GM18858 (cell line): ENCODE measurements around the gene NTF4.
A peak's percentile ranks its signal among the peaks of the same experiment; 100 is the strongest.

Experiments
- ATAC-seq: cut with Tn5 transposase; IDR thresholded peaks from one replicate; pipeline ENCODE4 v1.9.1; 2021; ENCODE audit not compliant: unreplicated experiment

Gene NTF4

GRCh38 chr19:49064768-49065611 lies at the start of gene NTF4:
TSS of gene NTF4 (minus strand) at chr19:49064818. CDS start at chr19:49061997, 2,821 bp downstream.
- ATAC-seq: no peak

- peak; percentile 31 for ATAC-seq
Measured at GRCh38 chr19:49113762-49114629, 49.4 kb upstream of the NTF4 start, which contains the start of gene LIN7B. TSS of gene LIN7B (plus strand) at chr19:49114370. CDS start at chr19:49114405, 35 bp downstream.

DNA sequence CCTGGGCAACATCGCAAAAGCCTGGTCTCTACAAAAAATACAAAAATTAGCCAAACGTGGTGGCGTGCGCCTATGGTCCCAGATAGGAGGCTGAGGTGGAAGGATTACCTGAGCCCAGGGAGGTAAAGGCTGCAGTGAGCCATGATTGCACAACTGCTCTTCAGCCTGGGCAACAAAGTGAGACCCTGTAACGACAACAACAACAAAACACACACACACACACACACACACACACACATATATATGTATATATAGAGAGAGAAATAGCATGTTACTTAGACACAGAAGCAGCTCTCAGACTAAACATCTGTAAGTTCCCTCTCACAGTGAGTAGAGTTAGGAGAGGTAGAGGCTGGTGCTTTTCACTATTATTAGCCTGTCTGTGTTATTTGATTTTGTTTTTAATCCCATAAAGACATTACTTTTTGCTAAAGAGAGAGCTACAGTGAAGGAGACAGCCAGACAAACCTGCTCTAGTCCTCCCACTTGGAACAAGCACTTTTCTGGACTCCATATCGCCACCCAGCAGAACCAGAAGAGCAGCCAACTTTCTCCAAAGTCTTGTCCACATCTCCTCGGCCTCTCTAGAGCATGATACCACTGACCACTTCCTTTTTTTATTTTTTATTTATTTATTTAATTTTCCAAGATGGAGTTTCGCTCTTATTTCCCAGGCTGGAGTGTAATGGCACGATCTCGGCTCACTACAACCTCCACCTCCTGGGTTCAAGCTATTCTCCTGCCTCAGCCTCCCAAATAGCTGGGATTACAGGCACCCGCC lies 46.8 kb upstream of the NTF4 start:
- no peak for ATAC-seq

DNA sequence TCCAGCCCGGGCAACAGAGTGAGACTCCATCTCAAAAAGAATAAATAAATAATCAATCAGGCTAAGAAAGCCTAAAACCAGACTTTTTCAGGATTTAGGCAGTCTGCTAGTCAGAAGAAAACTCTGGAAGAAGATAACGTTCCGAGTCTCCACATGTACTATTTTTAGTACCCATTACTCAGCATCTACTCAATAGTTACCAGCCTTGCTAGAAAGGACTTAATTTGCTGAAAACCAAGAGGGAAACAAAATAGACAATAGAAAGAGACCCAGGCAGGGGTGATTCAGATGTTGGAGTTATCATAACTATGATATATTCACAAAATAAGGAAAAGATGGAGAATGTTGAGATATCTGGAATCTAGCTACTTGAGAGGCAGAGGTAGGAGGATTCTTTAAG lies 45.9 kb upstream of the NTF4 start:
- no peak for ATAC-seq

DNA sequence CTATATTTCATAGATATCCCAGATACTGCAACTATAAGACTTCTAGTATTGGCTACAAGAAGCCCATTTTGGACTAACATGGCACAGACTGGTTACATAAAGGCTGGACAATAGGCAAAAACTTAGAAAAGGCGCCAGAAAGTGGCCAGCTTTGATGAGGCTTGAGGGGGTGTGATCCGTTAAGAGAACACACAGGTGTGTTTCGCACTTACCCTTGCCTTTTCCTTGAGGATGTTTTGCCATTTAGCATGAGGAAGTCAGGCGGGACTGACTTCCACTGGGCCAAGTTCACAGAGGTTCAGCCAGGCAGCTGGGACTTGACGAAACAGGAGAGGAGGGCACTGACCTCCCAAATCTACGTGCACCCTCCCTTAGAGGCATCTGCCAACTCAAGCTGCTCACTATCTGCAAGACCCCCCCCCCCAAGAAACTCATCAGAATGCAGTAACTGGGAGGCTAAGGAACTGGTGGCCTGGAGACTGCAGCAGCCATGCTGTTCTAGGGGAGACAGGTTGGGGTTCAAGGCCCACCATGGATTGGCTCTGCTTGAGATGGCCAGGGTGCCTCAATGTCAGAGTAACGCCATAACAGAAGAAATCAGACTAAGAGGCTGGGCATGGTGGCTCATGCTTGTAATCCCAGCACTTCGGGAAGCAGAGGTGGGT lies 45.1 kb upstream of the NTF4 start:
- ATAC-seq: no peak

- ATAC-seq: no peak
Measured at GRCh38 chr19:49109051-49109450, 44.4 kb upstream of the NTF4 start.

DNA sequence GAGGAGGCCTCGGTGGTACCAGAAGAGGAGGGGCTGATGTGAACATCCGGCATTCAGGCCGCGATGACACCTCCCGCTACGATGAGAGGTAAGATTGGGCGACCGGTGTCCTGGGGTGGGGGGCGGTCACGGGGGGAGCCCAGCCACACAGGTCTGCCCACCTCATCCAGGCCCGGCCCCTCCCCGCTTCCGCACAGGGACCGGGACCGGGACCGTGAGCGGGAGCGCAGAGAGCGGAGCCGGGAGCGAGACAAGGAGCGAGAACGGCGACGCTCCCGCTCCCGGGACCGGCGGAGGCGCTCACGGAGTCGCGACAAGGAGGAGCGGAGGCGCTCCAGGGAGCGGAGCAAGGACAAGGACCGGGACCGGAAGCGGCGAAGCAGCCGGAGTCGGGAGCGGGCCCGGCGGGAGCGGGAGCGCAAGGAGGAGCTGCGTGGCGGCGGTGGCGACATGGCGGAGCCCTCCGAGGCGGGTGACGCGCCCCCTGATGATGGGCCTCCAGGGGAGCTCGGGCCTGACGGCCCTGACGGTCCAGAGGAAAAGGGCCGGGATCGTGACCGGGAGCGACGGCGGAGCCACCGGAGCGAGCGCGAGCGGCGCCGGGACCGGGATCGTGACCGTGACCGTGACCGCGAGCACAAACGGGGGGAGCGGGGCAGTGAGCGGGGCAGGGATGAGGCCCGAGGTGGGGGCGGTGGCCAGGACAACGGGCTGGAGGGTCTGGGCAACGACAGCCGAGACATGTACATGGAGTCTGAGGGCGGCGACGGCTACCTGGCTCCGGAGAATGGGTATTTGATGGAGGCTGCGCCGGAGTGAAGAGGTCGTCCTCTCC lies 43.2 kb upstream of the NTF4 start:
- no peak for ATAC-seq

DNA sequence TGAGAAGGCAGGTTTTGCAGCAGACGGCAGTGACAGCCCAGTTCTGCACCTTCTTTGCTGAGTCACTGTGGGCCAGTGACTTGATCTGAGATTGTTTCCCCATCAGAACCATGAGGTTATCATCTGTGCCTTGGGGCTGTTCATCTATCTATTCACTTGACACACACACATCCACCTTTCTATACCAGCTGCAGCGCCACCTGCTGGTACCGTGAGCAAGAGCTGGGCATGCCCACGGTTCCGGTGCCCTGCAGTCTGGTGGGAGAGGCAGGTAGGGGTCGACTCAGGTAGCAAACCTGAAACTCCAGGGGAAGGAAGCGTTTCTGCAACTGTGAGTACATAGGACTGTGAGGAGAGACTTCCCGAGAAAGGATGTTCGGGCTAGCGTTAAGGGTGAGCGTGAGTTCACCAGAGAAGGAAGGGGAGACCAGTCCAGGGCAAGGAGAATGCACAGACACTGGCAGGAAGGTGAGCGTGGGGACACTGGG lies 42.1 kb upstream of the NTF4 start:
- no peak for ATAC-seq

DNA sequence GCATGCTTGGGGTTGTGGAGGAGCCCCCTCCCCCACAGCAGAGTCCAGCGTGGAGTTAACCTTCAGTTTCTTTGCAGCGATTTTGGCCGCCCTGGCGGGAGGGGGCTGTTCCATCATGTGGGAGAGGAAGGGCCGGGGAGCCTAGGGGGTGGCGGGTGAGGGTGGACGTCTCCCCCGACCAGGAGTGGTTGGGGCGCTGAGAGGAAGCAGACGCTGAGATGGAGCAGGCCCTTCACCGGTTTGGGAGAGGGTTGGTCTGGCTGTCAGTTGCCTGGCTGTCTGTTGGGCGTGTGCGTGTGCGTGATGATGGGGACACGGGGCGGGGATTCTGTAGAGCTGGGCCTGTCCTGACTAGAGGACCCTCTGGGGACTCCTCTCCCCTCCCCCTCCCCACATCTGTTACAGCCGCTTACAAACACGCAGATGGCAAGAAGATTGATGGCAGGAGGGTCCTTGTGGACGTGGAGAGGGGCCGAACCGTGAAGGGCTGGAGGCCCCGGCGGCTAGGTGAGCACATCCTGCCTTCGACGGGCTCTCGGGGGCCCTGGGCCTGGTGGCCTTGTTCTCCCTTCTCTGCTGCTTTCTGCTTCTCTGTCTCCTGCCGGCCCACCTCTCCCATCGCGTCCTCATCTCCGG lies 39.7 kb upstream of the NTF4 start:
- no peak for ATAC-seq

- ATAC-seq: no peak
Measured at GRCh38 chr19:49103331-49104085, 38.9 kb upstream of the NTF4 start.

GRCh38 chr19:49102303-49102702 lies 37.7 kb upstream of the NTF4 start:
- ATAC-seq: no peak

DNA sequence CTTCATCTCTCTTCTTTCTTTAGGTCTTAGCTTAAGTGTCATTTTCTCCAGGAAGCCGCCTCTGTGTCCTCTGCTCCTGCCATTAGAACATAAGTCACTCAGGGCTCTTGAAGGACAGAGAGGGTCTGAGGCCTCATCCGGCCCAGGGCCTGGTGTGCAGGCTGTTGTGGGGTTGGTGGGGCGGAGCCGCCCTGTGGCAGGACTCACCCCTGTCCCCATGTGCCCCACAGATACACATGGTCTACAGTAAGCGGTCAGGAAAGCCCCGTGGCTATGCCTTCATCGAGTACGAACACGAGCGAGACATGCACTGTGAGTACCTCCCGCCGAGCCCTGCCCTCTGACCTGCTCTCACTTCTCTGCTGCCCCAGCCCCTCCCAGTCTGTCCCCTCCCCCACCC lies 36.5 kb upstream of the NTF4 start:
- ATAC-seq: no peak

DNA sequence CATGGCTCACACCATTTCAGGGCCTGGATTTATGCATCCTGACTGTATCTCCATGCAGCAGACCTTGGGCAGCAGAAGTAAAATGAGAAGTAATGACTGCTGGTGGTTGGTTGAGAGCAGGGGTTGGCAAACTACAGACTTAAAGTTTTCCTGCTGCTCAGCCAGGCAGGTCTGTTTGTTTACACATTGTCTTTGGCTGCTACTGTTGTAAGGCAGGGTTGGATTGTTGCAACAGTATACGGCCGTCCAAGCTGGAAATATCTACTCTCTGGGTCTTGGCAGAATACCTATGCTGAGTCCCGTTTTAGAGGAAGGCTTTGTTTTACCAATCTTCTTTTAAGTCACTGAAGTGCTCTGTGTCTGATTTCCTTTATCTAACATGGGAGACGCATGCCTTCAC lies 34.2 kb upstream of the NTF4 start:
- ATAC-seq: no peak

- no peak for ATAC-seq
Measured at GRCh38 chr19:49097453-49098288, 33.1 kb upstream of the NTF4 start.

DNA sequence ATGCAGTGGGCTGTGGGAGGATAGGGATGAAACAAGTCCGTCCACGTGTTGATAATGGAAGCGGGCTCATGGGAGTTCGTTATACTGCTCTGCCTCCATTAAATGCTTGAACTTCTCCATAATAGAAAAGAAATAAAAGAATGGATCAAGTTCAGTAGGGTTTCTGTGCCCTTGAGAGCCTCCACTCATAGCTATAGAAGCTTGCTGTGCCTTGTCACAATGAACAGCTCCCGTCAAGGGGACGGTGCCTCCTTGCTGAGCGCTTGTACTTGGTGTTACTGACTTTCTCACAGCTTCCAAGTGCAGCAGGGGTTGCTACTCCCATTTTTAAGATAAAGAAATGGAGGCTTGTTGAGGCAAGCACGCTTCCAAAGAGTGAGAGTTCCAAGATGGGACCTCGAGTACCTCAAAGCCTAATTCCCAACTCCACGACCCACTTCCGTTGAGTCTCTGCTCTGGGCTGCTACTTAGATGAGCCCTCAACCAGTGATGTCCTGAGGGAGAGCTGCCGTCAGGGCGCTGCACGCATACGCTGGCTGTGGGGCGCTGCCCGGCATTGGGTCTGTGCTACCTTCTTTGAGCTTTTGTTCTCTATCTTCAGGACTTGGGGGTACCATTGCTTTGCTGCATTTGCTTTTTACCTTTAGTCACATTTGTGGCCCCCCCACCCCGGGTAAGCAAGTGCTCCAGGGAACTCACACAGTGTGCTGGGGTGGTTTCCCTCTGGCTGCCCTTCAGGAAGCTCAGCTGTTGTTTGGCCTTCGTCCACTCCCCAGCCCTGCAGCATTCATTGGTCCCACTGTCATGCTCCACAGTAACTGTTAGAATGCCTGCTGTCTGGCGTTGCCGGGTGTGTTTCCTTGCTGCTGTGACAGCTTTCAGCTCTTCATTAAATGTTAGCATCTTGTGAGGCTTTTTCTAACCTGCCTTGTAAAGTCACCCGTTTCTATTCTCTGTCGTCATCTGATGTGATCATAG lies 30.2 kb upstream of the NTF4 start:
- no peak for ATAC-seq

GRCh38 chr19:49092686-49093085 lies 28.1 kb upstream of the NTF4 start:
- ATAC-seq: no peak
